HTERT RPE-1 (cell line): ENCODE data around the gene ZMYND19.
"Not testable (repeated sequence)": the region's sequence is repeated elsewhere in the genome, so short reads cannot be mapped to it uniquely, and the experiment has no call there.

Experiments used
- in situ Hi-C: fragments of 300-500 bp; cut with MboI; formaldehyde crosslinking; loops from 4 replicates; pipeline ENCODE4 v1.14.3; 2020; ENCODE audit warnings: low sequenced_read_pairs

The ZMYND19 gene

DNA sequence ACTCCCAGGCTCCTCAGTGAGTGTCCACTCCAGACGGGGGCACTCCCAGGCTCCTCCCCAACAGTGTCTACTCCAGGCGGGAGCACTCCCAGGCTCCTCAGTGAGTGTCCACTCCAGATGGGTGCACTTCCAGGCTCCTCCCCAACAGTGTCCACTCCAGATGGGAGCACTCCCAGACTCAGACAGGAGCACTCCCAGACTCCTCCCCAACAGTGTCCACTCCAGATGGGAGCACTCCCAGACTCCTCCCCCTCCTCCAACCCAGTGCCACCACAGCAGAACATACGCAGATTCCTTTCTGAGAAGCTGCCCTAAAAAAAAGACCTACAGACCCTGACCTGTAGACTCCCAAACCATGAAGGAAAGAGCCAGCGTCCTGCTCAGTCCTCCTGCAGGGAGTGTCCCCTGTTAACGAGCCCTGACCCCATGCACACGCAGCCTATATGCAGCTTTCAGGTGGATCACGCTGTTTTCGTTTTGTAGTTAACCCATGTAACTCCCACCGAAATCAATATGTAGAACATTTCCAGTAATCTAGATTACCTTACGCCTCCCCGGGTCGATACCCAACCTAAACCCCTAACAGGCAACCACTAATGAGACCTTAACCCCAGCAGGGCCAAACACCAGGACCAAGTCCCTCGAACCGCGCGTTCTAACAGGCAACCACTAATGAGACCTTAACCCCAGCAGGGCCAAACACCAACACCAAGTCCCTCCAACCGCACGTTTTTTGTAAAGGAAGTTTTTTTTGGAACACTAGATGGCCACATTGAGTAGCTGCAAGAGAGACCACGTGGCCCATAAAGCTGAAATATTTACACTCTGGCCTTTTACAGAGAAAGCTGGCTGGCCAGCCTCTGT, 55.8 kb downstream of the ZMYND19 start:
- in situ Hi-C loops = no loop called here

DNA sequence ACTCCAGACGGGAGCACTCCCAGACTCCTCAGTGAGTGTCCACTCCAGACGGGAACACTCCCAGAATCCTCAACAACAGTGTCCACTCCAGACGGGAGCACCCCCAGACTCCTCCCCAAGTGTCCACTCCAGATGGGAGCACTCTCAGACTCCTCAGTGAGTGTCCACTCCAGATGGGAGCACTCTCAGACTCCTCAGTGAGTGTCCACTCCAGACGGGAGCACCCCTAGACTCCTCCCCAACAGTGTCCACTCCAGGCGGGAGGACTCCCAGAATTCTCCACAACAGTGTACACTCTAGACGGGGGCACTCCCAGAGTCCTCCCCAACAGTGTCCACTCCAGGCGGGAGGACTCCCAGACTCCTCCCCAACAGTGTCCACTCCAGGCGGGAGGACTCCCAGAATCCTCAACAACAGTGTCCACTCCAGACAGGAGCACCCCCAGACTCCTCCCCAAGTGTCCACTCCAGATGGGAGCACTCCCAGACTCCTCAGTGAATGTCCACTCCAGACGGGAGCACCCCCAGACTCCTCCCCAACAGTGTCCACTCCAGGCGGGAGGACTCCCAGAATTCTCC, 57.3 kb downstream of the ZMYND19 start:
- in situ Hi-C loops = not testable (repeated sequence)
